Stomach (tissue), 4 donors: Measurements from ENCODE around the gene OR10C1.

Experiments used
- CTCF ChIP-seq, 7 experiments: fragments of 450-650 bp in 4 of 7; fragments of 200-600 bp in 3 of 7; sonication (generic) in 3 of 7; IDR thresholded peaks; one replicate each; pipeline ENCODE4 v1.5.1; 2016 to 2019; ENCODE audit warnings: antibody characterized with exemption in 7 of 7, control low read depth in 2 of 7, mild to moderate bottlenecking in 1 of 7
- POLR2A ChIP-seq, 4 donors: fragments of 450-650 bp; IDR thresholded peaks; one replicate each; pipeline ENCODE4 v1.6.1; 2016; ENCODE audit warnings: antibody characterized with exemption in 4 of 4, control low read depth in 2 of 4, mild to moderate bottlenecking in 1 of 4, moderate library complexity in 1 of 4

DNA sequence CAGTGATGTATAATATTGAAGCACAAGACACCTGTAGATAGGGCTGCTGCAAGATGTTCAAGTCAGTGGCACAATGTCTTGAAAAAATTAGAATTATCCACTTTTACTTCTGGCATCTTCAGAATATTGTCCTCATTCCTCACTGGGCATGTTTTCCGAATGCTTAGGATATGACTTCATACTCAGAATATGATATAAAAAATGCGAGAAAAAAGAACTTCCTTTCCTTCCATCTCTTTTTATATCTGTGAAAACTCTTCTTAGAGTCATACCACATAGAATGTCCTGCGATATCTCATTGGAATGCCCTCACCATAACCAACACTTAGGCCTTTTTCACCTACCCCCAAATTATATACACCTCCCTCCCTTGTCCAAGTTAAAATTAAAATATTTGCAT is 44.1 kb downstream of the OR10C1 start:
- no peak for TF ChIP-seq CTCF (IDR thresholded peaks at IDR 0.05)
- no peak for TF ChIP-seq POLR2A (IDR thresholded peaks at IDR 0.05)
